Measurements from ENCODE around the gene ADK.

- no peak for TF ChIP-seq CTCF (IDR thresholded peaks at IDR 0.05 in 4 of 5, conservative IDR thresholded peaks at IDR 0.05 in 1 of 5)
- no peak for TF ChIP-seq POLR2A (IDR thresholded peaks at IDR 0.05)
Observed at GRCh38 chr10:74164716-74165529, 13.9 kb downstream of the ADK start.
